ENCODE measurements around the gene VPS37C. TPM values are rescaled to one million over a fixed set of nuclear protein-coding genes. Genes with fewer than 3 reads are reported as not detected.

The VPS37C gene
- total RNA-seq, 1 donor from 2014 or later = 21.5 TPM

DNA sequence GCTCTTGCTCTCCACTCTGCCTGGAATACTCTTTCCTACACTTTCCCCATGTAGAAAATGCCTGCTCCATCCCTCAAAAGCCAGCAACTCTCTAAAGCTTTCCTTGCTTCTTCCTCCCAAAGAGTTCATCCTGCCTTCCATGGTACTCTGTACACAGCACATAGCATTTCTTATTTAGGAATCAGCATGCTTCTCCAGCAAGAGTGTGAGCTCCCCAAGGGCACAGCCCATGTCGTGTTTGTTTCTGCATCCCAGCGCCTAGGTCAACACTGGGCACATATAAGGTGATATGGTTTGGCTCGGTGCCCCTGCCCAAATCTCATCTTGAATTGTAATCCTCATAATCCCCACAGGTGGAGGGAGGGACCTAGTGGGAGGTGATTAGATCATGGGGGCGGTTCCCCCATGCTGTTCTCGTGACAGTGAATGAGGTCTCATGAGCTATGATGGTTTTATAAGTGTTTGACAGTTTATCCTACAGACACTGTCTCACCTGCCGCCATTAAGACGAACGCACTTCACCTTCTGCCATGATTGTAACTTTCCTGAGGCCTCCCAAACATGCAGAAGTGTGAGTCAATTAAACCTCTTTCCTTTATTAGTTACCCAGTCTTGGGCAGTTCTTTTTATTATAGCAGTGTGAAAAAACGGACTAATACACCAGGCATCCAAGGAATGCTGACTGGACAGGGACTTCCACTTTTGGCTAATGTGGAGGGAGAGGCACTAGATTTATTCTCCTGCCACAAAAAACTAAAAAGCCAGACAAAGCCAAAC lies 8.2 kb downstream of the VPS37C start:
- TF ChIP-seq, protein P1, sequence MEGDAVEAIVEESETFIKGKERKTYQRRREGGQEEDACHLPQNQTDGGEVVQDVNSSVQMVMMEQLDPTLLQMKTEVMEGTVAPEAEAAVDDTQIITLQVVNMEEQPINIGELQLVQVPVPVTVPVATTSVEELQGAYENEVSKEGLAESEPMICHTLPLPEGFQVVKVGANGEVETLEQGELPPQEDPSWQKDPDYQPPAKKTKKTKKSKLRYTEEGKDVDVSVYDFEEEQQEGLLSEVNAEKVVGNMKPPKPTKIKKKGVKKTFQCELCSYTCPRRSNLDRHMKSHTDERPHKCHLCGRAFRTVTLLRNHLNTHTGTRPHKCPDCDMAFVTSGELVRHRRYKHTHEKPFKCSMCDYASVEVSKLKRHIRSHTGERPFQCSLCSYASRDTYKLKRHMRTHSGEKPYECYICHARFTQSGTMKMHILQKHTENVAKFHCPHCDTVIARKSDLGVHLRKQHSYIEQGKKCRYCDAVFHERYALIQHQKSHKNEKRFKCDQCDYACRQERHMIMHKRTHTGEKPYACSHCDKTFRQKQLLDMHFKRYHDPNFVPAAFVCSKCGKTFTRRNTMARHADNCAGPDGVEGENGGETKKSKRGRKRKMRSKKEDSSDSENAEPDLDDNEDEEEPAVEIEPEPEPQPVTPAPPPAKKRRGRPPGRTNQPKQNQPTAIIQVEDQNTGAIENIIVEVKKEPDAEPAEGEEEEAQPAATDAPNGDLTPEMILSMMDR (conservative IDR thresholded peaks at IDR 0.05; ENCODE audit: low read depth, low read length) = no peak
- peak; percentile 83 for DNase-seq (ENCODE audit: low read depth)
- no peak overlapping the region for H3K4me3 ChIP-seq (ENCODE audit: low read depth, low read length)

DNA sequence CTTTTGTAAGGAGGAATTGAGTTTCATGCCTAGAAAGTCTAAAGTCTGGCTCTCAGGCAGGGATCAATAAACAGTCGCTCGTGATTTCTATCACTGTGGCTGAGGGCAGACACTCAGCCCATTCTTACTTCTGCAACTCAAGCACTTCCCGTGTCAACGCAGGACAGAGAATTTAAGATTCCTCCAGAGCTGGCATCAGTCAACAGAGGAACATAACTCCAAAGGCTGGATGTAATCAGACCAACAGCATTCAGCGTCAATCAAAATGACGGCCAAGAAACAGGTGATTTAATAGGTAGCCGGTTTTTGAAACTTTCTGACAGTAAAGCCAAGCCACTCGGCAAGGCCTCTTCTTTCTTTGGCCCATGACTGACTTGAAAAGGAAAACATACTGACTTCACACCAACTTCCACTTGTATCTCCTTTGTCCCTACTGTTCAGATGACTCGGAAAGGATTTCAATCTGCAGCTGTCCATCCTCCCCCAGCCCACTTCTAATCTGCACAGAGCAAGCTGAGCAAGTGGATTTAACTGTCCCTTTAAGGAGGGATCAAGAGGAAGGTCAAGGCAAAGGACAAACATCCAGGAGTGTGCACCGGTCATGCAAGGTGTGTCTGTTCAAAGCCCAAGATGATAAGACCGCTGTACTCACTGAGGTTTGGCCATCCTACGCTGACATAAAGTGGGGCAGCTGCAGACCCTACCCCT lies 9.5 kb downstream of the VPS37C start:
- no peak overlapping the region for H3K4me3 ChIP-seq (ENCODE audit: low read depth, low read length)
- no peak for DNase-seq (ENCODE audit: low read depth)
- TF ChIP-seq, protein P1 (conservative IDR thresholded peaks at IDR 0.05; ENCODE audit: low read depth, low read length) = no peak

DNA sequence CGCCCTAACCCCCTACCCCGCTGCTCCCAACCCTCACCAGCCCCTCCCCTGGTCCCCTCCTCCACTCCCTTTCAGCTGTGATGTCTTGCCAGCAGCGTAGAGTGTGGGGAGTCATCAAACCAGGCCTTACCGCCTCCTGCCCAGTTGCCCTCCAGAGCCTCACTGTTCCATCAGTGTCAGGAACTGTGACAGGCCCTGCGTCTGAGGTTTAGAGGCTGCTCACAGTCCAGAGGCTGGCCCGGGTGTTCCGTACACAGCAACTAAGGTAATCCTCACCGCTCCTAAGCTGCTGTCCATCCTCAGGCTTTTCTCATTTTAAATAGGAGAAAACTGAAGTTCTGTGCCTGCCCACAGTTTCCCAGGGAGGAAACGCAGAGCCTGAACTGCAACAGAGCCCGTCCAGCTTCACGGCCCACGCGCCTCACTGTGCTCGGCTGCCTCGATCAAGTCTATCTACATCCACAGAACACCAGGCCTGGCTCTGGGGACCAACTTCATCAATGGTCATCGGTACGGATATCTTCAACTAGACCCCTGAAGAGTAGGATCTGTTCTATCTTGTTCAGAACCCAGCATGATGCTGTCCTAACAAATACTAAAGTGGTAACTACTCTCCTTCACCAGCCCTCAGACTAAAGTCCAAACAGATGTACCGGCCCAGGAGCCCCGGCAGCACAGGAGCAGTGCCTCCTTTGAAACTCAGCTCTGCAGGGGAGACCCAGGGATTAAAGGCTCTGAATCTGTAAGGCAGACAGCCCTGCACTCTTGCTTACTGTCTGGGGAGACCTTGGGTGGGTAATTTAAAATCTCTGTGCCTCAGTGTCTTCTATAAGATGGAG lies 10.3 kb downstream of the VPS37C start:
- DNase-seq (ENCODE audit: low read depth) = no peak
- TF ChIP-seq, protein P1 (conservative IDR thresholded peaks at IDR 0.05; ENCODE audit: low read depth, low read length) = no peak
- H3K4me3 ChIP-seq (ENCODE audit: low read depth, low read length) = no peak overlapping the region

DNA sequence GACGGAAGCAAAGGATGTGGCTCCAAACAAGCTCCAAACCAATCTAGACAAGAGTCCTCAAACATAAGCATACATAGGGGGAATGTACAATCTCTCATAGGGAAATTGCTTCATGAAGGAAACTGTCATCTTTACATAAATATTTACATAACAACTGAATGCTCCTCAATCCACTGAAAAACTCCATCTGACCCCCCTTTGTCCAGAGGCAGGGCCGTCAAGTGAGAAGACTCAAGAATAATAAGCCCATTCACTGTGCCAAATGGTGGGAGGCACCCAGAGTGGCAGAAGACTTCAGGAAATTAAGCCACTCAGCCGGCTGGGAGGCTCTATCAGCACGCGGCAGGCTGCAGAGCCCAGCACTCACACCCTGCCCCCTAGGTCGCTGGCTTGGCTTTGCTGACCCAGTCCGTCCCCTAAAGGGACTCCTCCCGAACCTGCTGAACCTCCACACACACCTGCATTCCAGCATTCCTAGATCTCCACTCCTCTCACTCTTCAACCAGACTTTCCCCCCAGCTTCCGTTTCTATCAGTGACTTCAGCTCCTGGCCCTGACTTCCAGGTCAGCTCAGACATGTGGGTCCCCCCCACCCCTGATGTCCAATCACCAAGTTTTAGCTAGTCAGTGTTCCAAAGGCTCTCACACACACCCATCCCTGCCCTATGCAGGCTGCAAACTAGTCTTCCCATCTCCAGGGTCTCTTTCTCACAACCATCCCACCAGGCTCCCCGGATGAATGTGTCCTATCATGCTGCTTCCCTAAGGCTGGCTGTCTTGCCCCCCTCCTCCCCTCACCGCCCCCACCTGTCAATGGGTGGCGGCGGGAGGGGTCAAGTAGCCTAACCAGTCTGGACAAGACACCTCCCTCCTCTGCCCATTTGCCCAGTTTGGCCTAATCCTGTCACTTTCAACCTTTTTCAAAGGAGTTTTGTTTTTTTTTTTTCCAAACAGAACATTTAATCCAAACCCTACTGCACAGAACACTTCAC lies 11.3 kb downstream of the VPS37C start:
- no peak overlapping the region for H3K4me3 ChIP-seq (ENCODE audit: low read depth, low read length)
- no peak for DNase-seq (ENCODE audit: low read depth)
- TF ChIP-seq, protein P1 (conservative IDR thresholded peaks at IDR 0.05; ENCODE audit: low read depth, low read length) = no peak

DNA sequence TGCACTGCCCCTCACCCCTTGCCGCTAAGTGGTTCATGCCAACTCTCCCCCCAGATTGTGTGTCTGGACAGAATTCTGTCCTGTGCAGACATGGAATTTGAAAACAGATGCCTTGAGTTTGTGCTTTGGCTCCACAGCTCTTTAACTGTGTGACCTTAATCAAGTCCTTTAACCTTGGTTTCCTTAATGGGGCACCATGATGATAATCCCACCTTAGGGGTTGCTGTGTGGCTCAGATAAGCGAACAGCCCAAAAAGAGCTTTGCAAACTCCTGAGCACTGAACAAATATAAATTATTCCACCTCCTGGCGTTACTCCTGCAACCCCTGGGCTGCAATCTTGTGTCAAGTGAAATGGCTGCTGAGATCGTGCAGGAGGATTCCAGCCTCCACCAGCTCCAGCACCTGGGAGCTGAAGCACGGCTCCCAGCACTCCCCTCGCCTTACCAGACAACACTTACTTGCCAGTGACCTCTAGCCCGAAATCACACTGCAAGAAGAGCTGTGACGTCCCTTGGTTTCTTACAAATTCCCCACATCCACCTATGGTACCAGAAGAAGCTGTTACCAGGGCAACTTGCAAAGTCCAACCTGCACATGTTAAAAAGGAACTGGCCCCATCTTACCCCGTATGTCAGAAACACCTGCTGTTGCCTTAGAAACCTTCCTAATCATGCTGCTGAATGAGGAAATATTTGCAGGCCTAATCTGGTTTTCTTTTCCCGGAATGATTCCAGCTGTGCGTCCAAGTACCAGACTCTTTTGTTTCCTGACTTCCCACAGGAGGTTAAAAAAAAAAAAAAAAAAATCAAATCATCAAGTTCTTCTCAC lies 13.2 kb downstream of the VPS37C start:
- no peak for DNase-seq (ENCODE audit: low read depth)
- H3K4me3 ChIP-seq (ENCODE audit: low read depth, low read length) = no peak overlapping the region
- TF ChIP-seq, protein P1 (conservative IDR thresholded peaks at IDR 0.05; ENCODE audit: low read depth, low read length) = no peak

All from epithelial cell of proximal tubule (primary cell).